ENCODE results near the gene EMILIN2.
A peak's percentile ranks its signal among the peaks of the same experiment; 100 is the strongest.

The EMILIN2 gene

GRCh38 chr18:2963048-2963447, 116.2 kb downstream of the EMILIN2 start:
- DNase-seq = no peak
- peak overlapping the region in 1 of 2 donors; percentile 74 for H3K27ac ChIP-seq
- no peaks in the 10 kb centered on the region for H3K36me3 ChIP-seq
- H3K27me3 ChIP-seq = no peaks in the 10 kb centered on the region
- H3K4me3 ChIP-seq = no peak overlapping the region
- H3K4me1 ChIP-seq = peaks cover 0 to 76% (median 40%) of the 10 kb centered on the region in 4 donors
- H3K9me3 ChIP-seq = no peaks in the 10 kb centered on the region
- no peak for TF ChIP-seq CTCF (IDR thresholded peaks at IDR 0.05)
- intact Hi-C loops (cut with DNase I; ENCODE audit: low total_unique reads) = no loop called here

GRCh38 chr18:2964361-2965010, 117.7 kb downstream of the EMILIN2 start:
- Histone ChIP-seq H3K27ac (no peak overlapping the region), H3K4me1 (peaks cover 0 to 76% (median 27%) of the 10 kb centered on the region in 4 donors)
- intact Hi-C loops (cut with DNase I; ENCODE audit: low total_unique reads) = no loop called here

More at GRCh38 chr18:2964361-2965010, 117.7 kb downstream of the EMILIN2 start:
- no peaks in the 10 kb centered on the region for H3K27me3 ChIP-seq
- no peaks in the 10 kb centered on the region for H3K36me3 ChIP-seq
- H3K4me3 ChIP-seq = no peak overlapping the region
- H3K9me3 ChIP-seq = no peaks in the 10 kb centered on the region
- no peak for DNase-seq
- no peak for TF ChIP-seq CTCF (IDR thresholded peaks at IDR 0.05)
